OCI-LY7 (cell line): ENCODE data around the gene ATG10.

Source experiments
- EZH2phosphoT487 ChIP-seq: fragments of 200-600 bp; sonication (generic); IDR thresholded peaks from 2 replicates; pipeline ENCODE4 v1.6.1; 2018; ENCODE audit warnings: low read depth, borderline replicate concordance, mild to moderate bottlenecking, mixed run types, antibody characterized with exemption, low read length, moderate library complexity, mixed read lengths
- TF ChIP-seq, protein P1 (sequence below): fragments of 200-600 bp; sonication (generic); conservative IDR thresholded peaks from 2 replicates; pipeline ENCODE4 v1.5.1; 2014; ENCODE audit warnings: mild to moderate bottlenecking, antibody characterized with exemption, low read length, moderate library complexity, mixed read lengths

DNA sequence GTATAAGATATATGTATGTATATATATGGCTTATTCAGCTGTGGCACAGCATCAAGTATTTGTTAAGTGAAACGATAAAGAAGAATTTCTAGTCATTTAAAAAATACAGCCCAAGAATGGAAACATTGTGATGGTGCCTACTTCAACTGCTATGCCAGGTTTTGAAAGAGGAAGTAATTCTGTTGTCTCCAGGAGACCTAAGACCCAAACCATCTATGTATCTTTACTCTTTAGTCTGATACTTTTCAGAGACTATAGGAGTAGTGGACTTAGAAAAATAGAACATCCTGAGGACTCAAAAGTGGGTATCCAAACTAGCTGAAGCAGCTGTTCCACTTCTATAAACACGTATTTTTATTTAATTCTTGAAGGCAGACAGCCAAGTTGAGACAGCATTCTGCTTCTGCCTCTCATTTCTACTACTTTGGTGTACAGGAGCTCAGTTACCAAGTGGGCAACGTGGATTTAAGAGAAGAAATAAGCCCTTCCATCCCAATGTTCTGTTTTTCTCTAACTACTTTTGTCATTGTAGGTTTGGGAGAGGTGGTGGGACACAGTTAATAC, 195.6 kb downstream of the ATG10 start:
- TF ChIP-seq, protein P1, sequence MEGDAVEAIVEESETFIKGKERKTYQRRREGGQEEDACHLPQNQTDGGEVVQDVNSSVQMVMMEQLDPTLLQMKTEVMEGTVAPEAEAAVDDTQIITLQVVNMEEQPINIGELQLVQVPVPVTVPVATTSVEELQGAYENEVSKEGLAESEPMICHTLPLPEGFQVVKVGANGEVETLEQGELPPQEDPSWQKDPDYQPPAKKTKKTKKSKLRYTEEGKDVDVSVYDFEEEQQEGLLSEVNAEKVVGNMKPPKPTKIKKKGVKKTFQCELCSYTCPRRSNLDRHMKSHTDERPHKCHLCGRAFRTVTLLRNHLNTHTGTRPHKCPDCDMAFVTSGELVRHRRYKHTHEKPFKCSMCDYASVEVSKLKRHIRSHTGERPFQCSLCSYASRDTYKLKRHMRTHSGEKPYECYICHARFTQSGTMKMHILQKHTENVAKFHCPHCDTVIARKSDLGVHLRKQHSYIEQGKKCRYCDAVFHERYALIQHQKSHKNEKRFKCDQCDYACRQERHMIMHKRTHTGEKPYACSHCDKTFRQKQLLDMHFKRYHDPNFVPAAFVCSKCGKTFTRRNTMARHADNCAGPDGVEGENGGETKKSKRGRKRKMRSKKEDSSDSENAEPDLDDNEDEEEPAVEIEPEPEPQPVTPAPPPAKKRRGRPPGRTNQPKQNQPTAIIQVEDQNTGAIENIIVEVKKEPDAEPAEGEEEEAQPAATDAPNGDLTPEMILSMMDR = no peak
- TF ChIP-seq EZH2phosphoT487 = no peak
